ENCODE measurements around the gene DNAJC28.

DNA sequence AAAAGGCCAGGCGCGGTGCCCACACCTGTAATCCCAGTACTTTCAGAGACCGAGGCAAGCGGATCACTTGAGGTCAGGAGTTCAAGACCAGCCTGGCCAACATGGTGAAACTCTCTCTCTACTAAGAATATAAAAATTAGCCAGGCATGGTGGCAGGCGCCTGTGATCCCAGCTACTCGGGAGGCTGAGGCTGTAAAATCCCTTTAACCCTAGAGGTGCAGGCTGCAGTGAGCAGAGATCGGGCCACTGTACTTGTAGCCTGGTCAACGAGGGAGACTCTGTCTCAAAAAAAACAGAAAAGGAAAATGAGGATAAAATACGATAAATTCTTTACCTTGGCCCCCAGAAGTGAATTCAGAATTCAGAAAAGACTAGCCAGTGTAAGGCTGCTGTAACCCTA lies 13.3 kb downstream of the DNAJC28 start:
- TF ChIP-seq, protein P1, sequence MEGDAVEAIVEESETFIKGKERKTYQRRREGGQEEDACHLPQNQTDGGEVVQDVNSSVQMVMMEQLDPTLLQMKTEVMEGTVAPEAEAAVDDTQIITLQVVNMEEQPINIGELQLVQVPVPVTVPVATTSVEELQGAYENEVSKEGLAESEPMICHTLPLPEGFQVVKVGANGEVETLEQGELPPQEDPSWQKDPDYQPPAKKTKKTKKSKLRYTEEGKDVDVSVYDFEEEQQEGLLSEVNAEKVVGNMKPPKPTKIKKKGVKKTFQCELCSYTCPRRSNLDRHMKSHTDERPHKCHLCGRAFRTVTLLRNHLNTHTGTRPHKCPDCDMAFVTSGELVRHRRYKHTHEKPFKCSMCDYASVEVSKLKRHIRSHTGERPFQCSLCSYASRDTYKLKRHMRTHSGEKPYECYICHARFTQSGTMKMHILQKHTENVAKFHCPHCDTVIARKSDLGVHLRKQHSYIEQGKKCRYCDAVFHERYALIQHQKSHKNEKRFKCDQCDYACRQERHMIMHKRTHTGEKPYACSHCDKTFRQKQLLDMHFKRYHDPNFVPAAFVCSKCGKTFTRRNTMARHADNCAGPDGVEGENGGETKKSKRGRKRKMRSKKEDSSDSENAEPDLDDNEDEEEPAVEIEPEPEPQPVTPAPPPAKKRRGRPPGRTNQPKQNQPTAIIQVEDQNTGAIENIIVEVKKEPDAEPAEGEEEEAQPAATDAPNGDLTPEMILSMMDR (conservative IDR thresholded peaks at IDR 0.05; ENCODE audit: low read depth in 2 of 2), result no peak
- TF ChIP-seq EZH2 (IDR thresholded peaks at IDR 0.05; ENCODE audit: low read depth, unreplicated experiment) (no peak), JUNB (IDR thresholded peaks at IDR 0.05; ENCODE audit: unreplicated experiment) (no peak), POLR2AphosphoS5 (IDR thresholded peaks at IDR 0.05; ENCODE audit: low read depth) (no peak), ZNF114 (CRISPR knock-in tag; IDR thresholded peaks at IDR 0.05) (no peak), EZH2phosphoT487 (IDR thresholded peaks at IDR 0.05; ENCODE audit: unreplicated experiment) (no peak), CREB1 (CRISPR knock-in tag; IDR thresholded peaks at IDR 0.05; ENCODE audit: low read depth) (no peak), NANOG (IDR thresholded peaks at IDR 0.05; ENCODE audit: borderline replicate concordance) (no peak), STAT1 (IDR thresholded peaks at IDR 0.05; ENCODE audit: unreplicated experiment) (no peak), ZNF331 (CRISPR knock-in tag; IDR thresholded peaks at IDR 0.05; ENCODE audit: low read depth) (no peak)
- TF ChIP-seq, protein P2, sequence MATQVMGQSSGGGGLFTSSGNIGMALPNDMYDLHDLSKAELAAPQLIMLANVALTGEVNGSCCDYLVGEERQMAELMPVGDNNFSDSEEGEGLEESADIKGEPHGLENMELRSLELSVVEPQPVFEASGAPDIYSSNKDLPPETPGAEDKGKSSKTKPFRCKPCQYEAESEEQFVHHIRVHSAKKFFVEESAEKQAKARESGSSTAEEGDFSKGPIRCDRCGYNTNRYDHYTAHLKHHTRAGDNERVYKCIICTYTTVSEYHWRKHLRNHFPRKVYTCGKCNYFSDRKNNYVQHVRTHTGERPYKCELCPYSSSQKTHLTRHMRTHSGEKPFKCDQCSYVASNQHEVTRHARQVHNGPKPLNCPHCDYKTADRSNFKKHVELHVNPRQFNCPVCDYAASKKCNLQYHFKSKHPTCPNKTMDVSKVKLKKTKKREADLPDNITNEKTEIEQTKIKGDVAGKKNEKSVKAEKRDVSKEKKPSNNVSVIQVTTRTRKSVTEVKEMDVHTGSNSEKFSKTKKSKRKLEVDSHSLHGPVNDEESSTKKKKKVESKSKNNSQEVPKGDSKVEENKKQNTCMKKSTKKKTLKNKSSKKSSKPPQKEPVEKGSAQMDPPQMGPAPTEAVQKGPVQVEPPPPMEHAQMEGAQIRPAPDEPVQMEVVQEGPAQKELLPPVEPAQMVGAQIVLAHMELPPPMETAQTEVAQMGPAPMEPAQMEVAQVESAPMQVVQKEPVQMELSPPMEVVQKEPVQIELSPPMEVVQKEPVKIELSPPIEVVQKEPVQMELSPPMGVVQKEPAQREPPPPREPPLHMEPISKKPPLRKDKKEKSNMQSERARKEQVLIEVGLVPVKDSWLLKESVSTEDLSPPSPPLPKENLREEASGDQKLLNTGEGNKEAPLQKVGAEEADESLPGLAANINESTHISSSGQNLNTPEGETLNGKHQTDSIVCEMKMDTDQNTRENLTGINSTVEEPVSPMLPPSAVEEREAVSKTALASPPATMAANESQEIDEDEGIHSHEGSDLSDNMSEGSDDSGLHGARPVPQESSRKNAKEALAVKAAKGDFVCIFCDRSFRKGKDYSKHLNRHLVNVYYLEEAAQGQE (IDR thresholded peaks at IDR 0.05; ENCODE audit: unreplicated experiment), result no peak
- TF ChIP-seq, protein P3, sequence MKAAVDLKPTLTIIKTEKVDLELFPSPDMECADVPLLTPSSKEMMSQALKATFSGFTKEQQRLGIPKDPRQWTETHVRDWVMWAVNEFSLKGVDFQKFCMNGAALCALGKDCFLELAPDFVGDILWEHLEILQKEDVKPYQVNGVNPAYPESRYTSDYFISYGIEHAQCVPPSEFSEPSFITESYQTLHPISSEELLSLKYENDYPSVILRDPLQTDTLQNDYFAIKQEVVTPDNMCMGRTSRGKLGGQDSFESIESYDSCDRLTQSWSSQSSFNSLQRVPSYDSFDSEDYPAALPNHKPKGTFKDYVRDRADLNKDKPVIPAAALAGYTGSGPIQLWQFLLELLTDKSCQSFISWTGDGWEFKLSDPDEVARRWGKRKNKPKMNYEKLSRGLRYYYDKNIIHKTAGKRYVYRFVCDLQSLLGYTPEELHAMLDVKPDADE (IDR thresholded peaks at IDR 0.05), result no peak
